Cardiac fibroblast (primary cell): Measurements from ENCODE around the gene GK2.

ENCODE experiments used
- DNase-seq, 2 donors: peaks; one replicate each; pipeline versions ENCODE4 v3.0.0 to v3.0.0-alpha.2; 2010; ENCODE audit warnings: low read depth in 2 of 2
- H3K4me3 ChIP-seq, 2 donors: replicated peaks in 1 of 2; 1 replicate in 1 of 2; 2 replicates in 1 of 2; pipeline ENCODE4 v1.5.1; 2011; ENCODE audit warnings: low read depth in 2 of 2, low read length in 2 of 2, mild to moderate bottlenecking in 2 of 2, moderate library complexity in 1 of 2
- TF ChIP-seq, protein P1 (sequence below): IDR thresholded peaks from one replicate; pipeline ENCODE4 v1.5.1; 2011; ENCODE audit warnings: low read depth, mild to moderate bottlenecking, low read length, inconsistent platforms

GK2 gene

GRCh38 chr4:79413886-79414285 is 5.9 kb upstream of the GK2 start:
- no peak for DNase-seq
- H3K4me3 ChIP-seq = no peak overlapping the region
- TF ChIP-seq, protein P1, sequence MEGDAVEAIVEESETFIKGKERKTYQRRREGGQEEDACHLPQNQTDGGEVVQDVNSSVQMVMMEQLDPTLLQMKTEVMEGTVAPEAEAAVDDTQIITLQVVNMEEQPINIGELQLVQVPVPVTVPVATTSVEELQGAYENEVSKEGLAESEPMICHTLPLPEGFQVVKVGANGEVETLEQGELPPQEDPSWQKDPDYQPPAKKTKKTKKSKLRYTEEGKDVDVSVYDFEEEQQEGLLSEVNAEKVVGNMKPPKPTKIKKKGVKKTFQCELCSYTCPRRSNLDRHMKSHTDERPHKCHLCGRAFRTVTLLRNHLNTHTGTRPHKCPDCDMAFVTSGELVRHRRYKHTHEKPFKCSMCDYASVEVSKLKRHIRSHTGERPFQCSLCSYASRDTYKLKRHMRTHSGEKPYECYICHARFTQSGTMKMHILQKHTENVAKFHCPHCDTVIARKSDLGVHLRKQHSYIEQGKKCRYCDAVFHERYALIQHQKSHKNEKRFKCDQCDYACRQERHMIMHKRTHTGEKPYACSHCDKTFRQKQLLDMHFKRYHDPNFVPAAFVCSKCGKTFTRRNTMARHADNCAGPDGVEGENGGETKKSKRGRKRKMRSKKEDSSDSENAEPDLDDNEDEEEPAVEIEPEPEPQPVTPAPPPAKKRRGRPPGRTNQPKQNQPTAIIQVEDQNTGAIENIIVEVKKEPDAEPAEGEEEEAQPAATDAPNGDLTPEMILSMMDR = no peak

- no peak overlapping the region for H3K4me3 ChIP-seq
- DNase-seq = no peak
- TF ChIP-seq, protein P1 = no peak
Measured at GRCh38 chr4:79413032-79413885, 5.2 kb upstream of the GK2 start.

DNA sequence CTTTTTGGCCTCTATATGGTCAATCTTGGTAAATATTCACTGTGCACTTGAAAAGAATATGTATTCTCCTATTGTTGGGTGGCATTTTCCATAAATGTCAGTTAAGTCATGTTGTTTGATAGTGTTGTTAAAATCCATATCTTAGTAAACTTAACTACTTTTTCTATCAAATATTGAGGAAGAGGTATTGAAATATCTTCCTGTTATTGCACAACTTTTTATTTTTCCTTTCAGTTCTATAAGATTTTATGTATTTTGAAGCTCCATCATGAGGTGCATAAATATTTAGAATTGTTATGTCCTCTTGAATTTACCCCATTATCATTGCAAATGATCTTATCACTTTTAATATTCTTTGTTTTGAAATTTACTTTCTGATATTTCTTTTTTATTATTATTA is 3.4 kb downstream of the GK2 start:
- DNase-seq = no peak
- H3K4me3 ChIP-seq = no peak overlapping the region
- TF ChIP-seq, protein P1 = no peak

GRCh38 chr4:79403356-79403755 is 4.7 kb downstream of the GK2 start:
- DNase-seq = no peak
- H3K4me3 ChIP-seq = no peak overlapping the region
- TF ChIP-seq, protein P1 = no peak

GRCh38 chr4:79402332-79402851 is 5.6 kb downstream of the GK2 start:
- no peak for DNase-seq
- TF ChIP-seq, protein P1 = no peak
- no peak overlapping the region for H3K4me3 ChIP-seq

- TF ChIP-seq, protein P1 = no peak
- no peak overlapping the region for H3K4me3 ChIP-seq
- DNase-seq = no peak
Measured at GRCh38 chr4:79399076-79399475, 9.0 kb downstream of the GK2 start.
